HepG2 (cell line): ENCODE data around the gene PIP5K1C. TPM values are rescaled to one million over a fixed set of nuclear protein-coding genes. Genes with fewer than 3 reads are reported as not detected.

Experiments
- AKNA ChIP-seq: sonication (generic); formaldehyde crosslinking; IDR thresholded peaks from 2 replicates; pipeline ENCODE4 v1.4.0; 2020; ENCODE audit warnings: missing genetic modification reagents, borderline replicate concordance
- ARID3A ChIP-seq: IDR thresholded peaks from 2 replicates; pipeline ENCODE4 v1.6.1; 2012; ENCODE audit warnings: low read depth, low read length, improper control_type of control experiment
- CREB3 ChIP-seq: sonication (generic); formaldehyde crosslinking; IDR thresholded peaks from 2 replicates; pipeline ENCODE4 v1.5.0; 2020; ENCODE audit warnings: missing genetic modification reagents
- JUND ChIP-seq: sonication (generic); formaldehyde crosslinking; IDR thresholded peaks from 2 replicates; pipeline ENCODE4 v1.8.0; 2022; ENCODE audit warnings: mild to moderate bottlenecking, missing genetic modification reagents
- NR2F6 ChIP-seq, 2 experiments: IDR thresholded peaks; 2 replicates each; pipeline ENCODE4 v1.6.1; 2016; ENCODE audit warnings: antibody characterized with exemption in 1 of 2, mild to moderate bottlenecking in 1 of 2
- PHF8 ChIP-seq: sonication (generic); formaldehyde crosslinking; IDR thresholded peaks from 2 replicates; pipeline ENCODE4 v1.5.0; 2020; ENCODE audit warnings: missing genetic modification reagents
- RXRA ChIP-seq: sonication (generic); formaldehyde crosslinking; IDR thresholded peaks from 2 replicates; pipeline ENCODE4 v1.5.1; 2020; ENCODE audit warnings: missing genetic modification reagents
- SIN3A ChIP-seq: IDR thresholded peaks from 2 replicates; pipeline ENCODE4 v1.6.1; 2011; ENCODE audit warnings: low read depth, mild to moderate bottlenecking, control low read depth, low read length, borderline replicate concordance
- SP4 ChIP-seq: sonication (generic); formaldehyde crosslinking; IDR thresholded peaks from 2 replicates; pipeline ENCODE4 v1.8.1; 2023; ENCODE audit warnings: mild to moderate bottlenecking, missing genetic modification reagents
- SRF ChIP-seq: IDR thresholded peaks from 2 replicates; pipeline ENCODE4 v1.6.1; 2011; ENCODE audit warnings: mild to moderate bottlenecking, low read depth, low read length, moderate library complexity
- THAP11 ChIP-seq: IDR thresholded peaks from 2 replicates; pipeline ENCODE4 v1.6.1; 2016; ENCODE audit warnings: missing biosample characterization, missing genetic modification reagents
- U2AF2 ChIP-seq: fragments of 200-400 bp; formaldehyde crosslinking; IDR thresholded peaks from 2 replicates; pipeline ENCODE4 v1.6.1; 2017; ENCODE audit warnings: low read depth, mild to moderate bottlenecking, low read length
- ZBTB38 ChIP-seq: sonication (generic); formaldehyde crosslinking; IDR thresholded peaks from 2 replicates; pipeline ENCODE4 v1.5.1; 2020; ENCODE audit warnings: mild to moderate bottlenecking, missing genetic modification reagents
- ZFP41 ChIP-seq: sonication (generic); formaldehyde crosslinking; IDR thresholded peaks from 2 replicates; pipeline ENCODE4 v1.4.0; 2020; ENCODE audit warnings: mild to moderate bottlenecking, missing genetic modification reagents, borderline replicate concordance
- polyA plus RNA-seq, 8 experiments: library from polyadenylated mRNA; depleted of rRNA in 3 of 8; stranded (reverse) in 7 of 8; unstranded in 1 of 8; fragments of >200 nt; fragmentation: Illumina TruSeq in 4 of 8; extraction: Trizol in 4 of 8; gene quantifications; 2 replicates each; pipeline versions ENCODE4 v1.2.1 to v1.2.3, GENCODE V29; 2011 to 2016; ENCODE audit warnings: low read depth in 4 of 8, missing spikeins in 1 of 8, mixed read lengths in 1 of 8; ENCODE audit not compliant: insufficient read depth in 1 of 8
- total RNA-seq, 5 experiments: library from RNA; depleted of rRNA; stranded (reverse); fragments of >200 nt; fragmentation: Illumina TruSeq; extraction: Trizol; gene quantifications; 2 replicates each; pipeline ENCODE4 v1.2.3, GENCODE V29; 2016; ENCODE audit warnings: low read depth in 1 of 5
- TF ChIP-seq, protein P1 (sequence below): sonication (generic); formaldehyde crosslinking; IDR thresholded peaks from 2 replicates; pipeline ENCODE4; 2020; ENCODE audit warnings: missing genetic modification reagents, mild to moderate bottlenecking, borderline replicate concordance
- TF ChIP-seq, protein P2 (sequence below): fragments of 450-650 bp; IDR thresholded peaks from 2 replicates; pipeline ENCODE4 v1.6.1; 2016

Gene PIP5K1C
- total and polyA plus RNA-seq, 2 of the 13 experiments (the other 11 are each of a cell fraction or from before 2014, with no cell fraction given) = 3.6 to 4.3 TPM

GRCh38 chr19:3700242-3701032 lies at the start of gene PIP5K1C (continued):
- TF ChIP-seq ZFP41 (CRISPR knock-in tag) (no peak), NR2F6 (IDR thresholded peaks at IDR 0.05) (peak; percentile 30; the same call in 1 of the 2 replicates), NR2F6 (CRISPR knock-in tag; IDR thresholded peaks at IDR 0.05) (peak; percentile 31; the same call in 1 of the 2 replicates), ARID3A (0 out of 2 replicates have a peak, but pooled peaks have one; percentile 23), AKNA (CRISPR knock-in tag) (no peak), JUND (CRISPR knock-in tag) (peak; percentile 72; the same call in 1 of the 2 replicates), RXRA (CRISPR knock-in tag) (peak; percentile 75), SRF (no peak), U2AF2 (no peak), ZBTB38 (CRISPR knock-in tag) (peak; percentile 41; the same call in 1 of the 2 replicates), SP4 (CRISPR knock-in tag) (peak; percentile 57; the same call in 1 of the 2 replicates), SIN3A (peak; percentile 47; the same call in 1 of the 2 replicates), PHF8 (CRISPR knock-in tag) (peak; percentile 31; the same call in 1 of the 2 replicates), THAP11 (CRISPR knock-in tag) (peak; percentile 52; the same call in 1 of the 2 replicates), CREB3 (no peak)
- TF ChIP-seq, protein P1, sequence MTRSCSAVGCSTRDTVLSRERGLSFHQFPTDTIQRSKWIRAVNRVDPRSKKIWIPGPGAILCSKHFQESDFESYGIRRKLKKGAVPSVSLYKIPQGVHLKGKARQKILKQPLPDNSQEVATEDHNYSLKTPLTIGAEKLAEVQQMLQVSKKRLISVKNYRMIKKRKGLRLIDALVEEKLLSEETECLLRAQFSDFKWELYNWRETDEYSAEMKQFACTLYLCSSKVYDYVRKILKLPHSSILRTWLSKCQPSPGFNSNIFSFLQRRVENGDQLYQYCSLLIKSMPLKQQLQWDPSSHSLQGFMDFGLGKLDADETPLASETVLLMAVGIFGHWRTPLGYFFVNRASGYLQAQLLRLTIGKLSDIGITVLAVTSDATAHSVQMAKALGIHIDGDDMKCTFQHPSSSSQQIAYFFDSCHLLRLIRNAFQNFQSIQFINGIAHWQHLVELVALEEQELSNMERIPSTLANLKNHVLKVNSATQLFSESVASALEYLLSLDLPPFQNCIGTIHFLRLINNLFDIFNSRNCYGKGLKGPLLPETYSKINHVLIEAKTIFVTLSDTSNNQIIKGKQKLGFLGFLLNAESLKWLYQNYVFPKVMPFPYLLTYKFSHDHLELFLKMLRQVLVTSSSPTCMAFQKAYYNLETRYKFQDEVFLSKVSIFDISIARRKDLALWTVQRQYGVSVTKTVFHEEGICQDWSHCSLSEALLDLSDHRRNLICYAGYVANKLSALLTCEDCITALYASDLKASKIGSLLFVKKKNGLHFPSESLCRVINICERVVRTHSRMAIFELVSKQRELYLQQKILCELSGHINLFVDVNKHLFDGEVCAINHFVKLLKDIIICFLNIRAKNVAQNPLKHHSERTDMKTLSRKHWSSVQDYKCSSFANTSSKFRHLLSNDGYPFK (CRISPR knock-in tag) = no peak
- TF ChIP-seq, protein P2, sequence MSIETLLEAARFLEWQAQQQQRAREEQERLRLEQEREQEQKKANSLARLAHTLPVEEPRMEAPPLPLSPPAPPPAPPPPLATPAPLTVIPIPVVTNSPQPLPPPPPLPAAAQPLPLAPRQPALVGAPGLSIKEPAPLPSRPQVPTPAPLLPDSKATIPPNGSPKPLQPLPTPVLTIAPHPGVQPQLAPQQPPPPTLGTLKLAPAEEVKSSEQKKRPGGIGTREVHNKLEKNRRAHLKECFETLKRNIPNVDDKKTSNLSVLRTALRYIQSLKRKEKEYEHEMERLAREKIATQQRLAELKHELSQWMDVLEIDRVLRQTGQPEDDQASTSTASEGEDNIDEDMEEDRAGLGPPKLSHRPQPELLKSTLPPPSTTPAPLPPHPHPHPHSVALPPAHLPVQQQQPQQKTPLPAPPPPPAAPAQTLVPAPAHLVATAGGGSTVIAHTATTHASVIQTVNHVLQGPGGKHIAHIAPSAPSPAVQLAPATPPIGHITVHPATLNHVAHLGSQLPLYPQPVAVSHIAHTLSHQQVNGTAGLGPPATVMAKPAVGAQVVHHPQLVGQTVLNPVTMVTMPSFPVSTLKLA = peak; percentile 88
